K562 treated with DMSO at 1 percent for 48 hours (cell line): ENCODE data around the gene GRAMD2A. TPM values are rescaled to one million over a fixed set of nuclear protein-coding genes. Genes with fewer than 3 reads are reported as not detected.

Experiments used
- total RNA-seq: library from RNA; unstranded; fragments of 300-600 nt; gene quantifications from 2 replicates; pipeline ENCODE4 v1.2.3, GENCODE V29; 2022; ENCODE audit warnings: low replicate concordance; ENCODE audit errors: extremely low read depth

Gene GRAMD2A
- not detected in 2 replicates for total RNA-seq

DNA sequence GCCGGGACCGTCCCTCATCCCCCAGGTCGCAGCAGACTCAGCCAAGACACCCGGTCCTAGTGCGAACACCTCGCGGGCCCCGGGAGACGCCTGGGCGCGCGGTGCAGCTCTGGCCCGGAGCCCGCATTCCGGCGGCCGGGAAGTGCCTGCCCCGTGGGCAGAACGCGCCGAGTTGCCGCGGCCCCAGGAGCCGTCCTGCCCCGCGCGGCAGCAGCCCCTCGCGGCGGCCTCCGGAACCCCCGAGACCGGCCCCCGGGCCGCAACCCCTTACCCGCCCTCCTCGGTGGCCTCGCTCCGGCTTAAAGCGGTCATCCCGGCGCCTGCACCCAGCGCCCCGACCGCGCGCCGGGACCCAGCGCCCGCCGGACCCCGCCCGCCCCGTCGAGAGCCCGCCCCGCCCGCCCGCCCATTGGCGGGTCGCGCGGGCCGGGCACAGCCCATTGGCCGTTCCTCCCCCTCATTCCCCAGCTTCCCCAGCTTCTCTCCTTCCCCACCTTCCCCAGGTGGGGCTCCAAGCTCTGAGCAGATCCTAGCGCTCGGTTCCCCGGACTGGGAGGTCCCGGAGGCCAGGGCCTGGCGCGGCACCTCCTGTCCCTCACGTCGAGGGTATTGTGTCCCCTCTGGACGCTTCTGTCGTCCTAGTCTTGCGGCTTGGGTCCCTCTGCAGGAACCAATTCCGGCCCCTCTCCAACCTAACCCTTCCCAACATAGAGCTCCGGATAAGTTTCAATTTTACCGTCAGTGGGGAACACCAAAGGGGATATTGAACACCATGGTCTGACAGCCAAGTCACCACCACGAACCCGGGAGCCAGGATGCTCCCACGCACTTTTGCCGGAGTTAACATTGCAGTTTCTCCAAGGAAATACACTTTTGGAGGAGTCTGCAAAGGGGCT lies at the start of gene GRAMD2A:
Gene GRAMD2A (minus strand): TSS at position 328 of the 896 bp plus-strand sequence.

DNA sequence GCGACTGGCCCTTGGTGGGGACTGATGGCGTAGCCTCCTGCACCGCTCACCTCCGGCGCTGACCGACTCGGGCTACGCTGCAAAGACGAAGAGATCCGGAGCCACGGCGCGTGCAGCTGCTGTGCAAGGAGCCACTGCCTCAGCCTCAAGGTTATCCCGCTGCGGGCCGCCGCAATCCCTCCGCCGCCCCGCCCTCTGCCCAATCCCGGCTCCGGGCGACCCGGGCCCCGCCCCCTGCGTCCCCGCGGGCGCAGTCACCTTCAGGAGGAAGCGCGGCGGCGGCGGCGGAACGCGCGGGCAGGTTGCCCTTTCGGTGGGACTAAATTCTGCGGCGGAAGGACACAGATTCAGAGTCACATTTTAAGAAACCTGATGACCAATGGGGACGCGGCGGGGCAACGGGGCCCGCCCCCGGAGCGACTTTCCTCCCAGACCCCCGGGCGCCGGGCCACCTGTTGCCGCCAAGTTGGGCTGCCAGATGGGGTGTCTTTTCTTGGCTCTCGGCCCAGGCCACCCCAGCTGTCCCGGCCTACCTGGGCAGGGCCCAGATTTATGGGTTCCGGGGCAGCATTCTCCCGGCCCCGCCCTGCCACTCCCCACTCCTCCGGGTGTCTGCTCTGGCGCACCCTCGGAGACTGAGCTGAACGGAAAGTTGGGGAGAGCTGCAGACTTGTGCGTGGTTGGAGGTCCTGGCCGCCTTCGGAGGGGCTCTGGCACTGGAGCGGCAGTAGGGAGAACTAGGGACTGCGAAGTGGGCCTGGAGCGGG lies 33.7 kb upstream of the GRAMD2A start, which contains the start of gene PKM:
Gene PKM (minus strand): TSS at position 125 of the 767 bp plus-strand sequence. CDS start 12,093 bp downstream, outside the sequence.

GRCh38 chr15:72118017-72118978 lies 79.3 kb downstream of the GRAMD2A start, which contains the start of the genes MYO9A and SENP8:
Gene MYO9A, minus strand, starts transcription at chr15:72118150. Its CDS starts 71,587 bp downstream, at chr15:72046563.
Gene SENP8, plus strand, starts transcription at chr15:72118403. Its CDS starts 21,221 bp downstream, at chr15:72139624.

Other genes with a start within 250 kb of the GRAMD2A start
- not detected in 2 replicates for gene MYO9A, start 79.6 kb downstream of the GRAMD2A start, total RNA-seq
- gene SENP8, start 79.4 kb downstream of the GRAMD2A start, total RNA-seq, result not detected in 2 replicates
- gene PKM, start 33.4 kb upstream of the GRAMD2A start, total RNA-seq, result 617 and 1,590 TPM in 2 replicates
- not detected in 2 replicates for gene PARP6, start 74.8 kb upstream of the GRAMD2A start, total RNA-seq
- gene CELF6, start 122.4 kb upstream of the GRAMD2A start, total RNA-seq, result not detected in 2 replicates
- gene HEXA, start 178.2 kb upstream of the GRAMD2A start, total RNA-seq, result 238 TPM in 1 of 2 replicates, not detected in the other
- gene TMEM202, start 200.5 kb upstream of the GRAMD2A start, total RNA-seq, result not detected in 2 replicates